H1 (cell line): Measurements from ENCODE around the gene GGA3. TPM values are rescaled to one million over a fixed set of nuclear protein-coding genes. Genes with fewer than 3 reads are reported as not detected.

ENCODE experiments used
- CTCF ChIA-PET: fragments of 300-600 bp; sonication (Branson Sonifier 250); formaldehyde crosslinking; loops from one replicate; lab custom pipeline; 2021; ENCODE audit not compliant: partially characterized antibody; lab: Charles Lee
- POLR2A ChIA-PET: fragments of 300-600 bp; sonication (Branson Sonifier 250); formaldehyde crosslinking; loops from one replicate; lab custom pipeline; 2021; ENCODE audit warnings: inconsistent platforms; ENCODE audit not compliant: partially characterized antibody; lab: Charles Lee
- DNase-seq, 2 experiments: peaks; one replicate each; pipeline versions ENCODE4 v3.0.0 to v3.0.0-alpha.2; 2010 to 2022; ENCODE audit warnings: low spot score in 2 of 2, low read depth in 1 of 2, mixed read lengths in 1 of 2
- FAIRE-seq: peaks from 2 replicates; lab custom pipeline; 2011; peaks lifted over from hg19 to GRCh38; lab: Jason Lieb, UNC
- H2AFZ ChIP-seq: 2 replicates; pipeline ENCODE4 v1.8.1; 2012; ENCODE audit warnings: low read length, inconsistent platforms
- H2AK5ac ChIP-seq: 2 replicates; pipeline ENCODE4 v1.6.1; 2013; ENCODE audit warnings: low read depth, low read length
- H2BK120ac ChIP-seq: replicated peaks from 2 replicates; pipeline ENCODE3; 2013; ENCODE audit warnings: low read depth, low read length, inconsistent platforms
- H2BK12ac ChIP-seq: 2 replicates; pipeline ENCODE4 v1.6.1; 2013; ENCODE audit warnings: low read depth, low read length
- H2BK15ac ChIP-seq: 2 replicates; pipeline ENCODE4 v1.6.1; 2013; ENCODE audit warnings: low read length
- H2BK20ac ChIP-seq: 2 replicates; pipeline ENCODE4 v1.6.1; 2013; ENCODE audit warnings: low read length
- H2BK5ac ChIP-seq: 2 replicates; pipeline ENCODE4 v1.6.1; 2013; ENCODE audit warnings: low read depth, low read length
- H3K14ac ChIP-seq: 2 replicates; pipeline ENCODE4 v1.6.1; 2013; ENCODE audit warnings: inconsistent platforms; ENCODE audit not compliant: insufficient read length
- H3K18ac ChIP-seq: 2 replicates; pipeline ENCODE4 v1.6.1; 2013; ENCODE audit warnings: low read length; ENCODE audit errors: extremely low read depth
- H3K23ac ChIP-seq: 2 replicates; pipeline ENCODE4 v1.6.1; 2013; ENCODE audit warnings: inconsistent platforms; ENCODE audit not compliant: insufficient read length
- H3K23me2 ChIP-seq: 2 replicates; pipeline ENCODE4 v1.6.1; 2013; ENCODE audit warnings: low read depth, low read length
- H3K27ac ChIP-seq: 2 replicates; pipeline ENCODE4 v1.6.1; 2011; ENCODE audit warnings: low read depth, low read length, inconsistent platforms
- H3K27me3 ChIP-seq, 4 experiments: replicated peaks in 1 of 4; 1 replicate in 1 of 4; 2 replicates in 3 of 4; pipeline versions ENCODE4 v1.6.1 to v1.8.1; 2011 to 2013; ENCODE audit warnings: low read length in 3 of 4, mild to moderate bottlenecking in 3 of 4, inconsistent platforms in 2 of 4, mixed read lengths in 2 of 4, moderate library complexity in 1 of 4; ENCODE audit not compliant: control insufficient read depth in 3 of 4, insufficient read depth in 3 of 4; ENCODE audit errors: extremely low read depth in 1 of 4
- H3K36me3 ChIP-seq, 4 experiments: 2 replicates each; pipeline versions ENCODE4 v1.6.1 to v1.8.1; 2011 to 2013; ENCODE audit warnings: mild to moderate bottlenecking in 4 of 4, low read length in 3 of 4, moderate library complexity in 2 of 4, control low read depth in 1 of 4, inconsistent platforms in 1 of 4; ENCODE audit not compliant: insufficient read depth in 4 of 4, control insufficient read depth in 2 of 4
- H3K4ac ChIP-seq: replicated peaks from 2 replicates; pipeline ENCODE3; 2013; ENCODE audit warnings: low read length, low read depth, mixed read lengths, inconsistent platforms; ENCODE audit not compliant: insufficient read length
- H3K4me1 ChIP-seq, 4 experiments: replicated peaks in 1 of 4; 1 replicate in 1 of 4; 2 replicates in 3 of 4; pipeline versions ENCODE4 v1.6.1 to v1.8.1; 2011 to 2013; ENCODE audit warnings: low read length in 3 of 4, inconsistent platforms in 2 of 4, mixed read lengths in 1 of 4; ENCODE audit not compliant: insufficient read depth in 4 of 4, control insufficient read depth in 3 of 4
- H3K4me2 ChIP-seq, 2 experiments: 2 replicates each; pipeline versions ENCODE4 v1.6.1 to v1.8.1; 2011 to 2013; ENCODE audit warnings: low read depth in 2 of 2, low read length in 2 of 2, control low read depth in 1 of 2, inconsistent platforms in 1 of 2, mild to moderate bottlenecking in 1 of 2; ENCODE audit not compliant: insufficient read depth in 1 of 2
- H3K4me3 ChIP-seq, 4 experiments: fragments of 200-600, 300-600 bp in 1 of 4; sonication (generic), shearing (Covaris generic), sonication (Bioruptor Twin) in 1 of 4; 2 replicates each; pipeline versions ENCODE4 v1.5.1 to v1.8.1; 2011 to 2016; ENCODE audit warnings: low read length in 4 of 4, low read depth in 3 of 4, control low read depth in 2 of 4, inconsistent platforms in 2 of 4, mild to moderate bottlenecking in 2 of 4, mixed read lengths in 1 of 4, moderate library complexity in 1 of 4; ENCODE audit not compliant: insufficient read depth in 2 of 4; ENCODE audit errors: extremely low read depth in 1 of 4
- H3K56ac ChIP-seq: replicated peaks from 2 replicates; pipeline ENCODE3; 2013; ENCODE audit warnings: low read depth, mild to moderate bottlenecking, mixed read lengths, low read length, inconsistent platforms; ENCODE audit not compliant: insufficient read length
- H3K79me1 ChIP-seq: 2 replicates; pipeline ENCODE4 v1.6.1; 2013; ENCODE audit warnings: low read depth, low read length, control low read depth
- H3K79me2 ChIP-seq, 2 experiments: 2 replicates each; pipeline versions ENCODE4 v1.6.1 to v1.8.1; 2012 to 2013; ENCODE audit warnings: low read length in 2 of 2, mild to moderate bottlenecking in 2 of 2, inconsistent platforms in 1 of 2; ENCODE audit not compliant: insufficient read depth in 2 of 2, control insufficient read depth in 1 of 2
- H3K9ac ChIP-seq, 4 experiments: replicated peaks in 1 of 4; 1 replicate in 1 of 4; 2 replicates in 3 of 4; pipeline versions ENCODE4 v1.6.1 to v1.8.1; 2011 to 2013; ENCODE audit warnings: low read depth in 3 of 4, low read length in 3 of 4, control low read depth in 2 of 4, mild to moderate bottlenecking in 2 of 4, moderate library complexity in 2 of 4, inconsistent platforms in 1 of 4; ENCODE audit errors: extremely low read depth in 1 of 4
- H3K9me3 ChIP-seq, 2 experiments: 2 replicates each; pipeline versions ENCODE4 v1.6.1 to v1.8.1; 2012 to 2013; ENCODE audit warnings: mild to moderate bottlenecking in 2 of 2, moderate library complexity in 2 of 2, control low read depth in 1 of 2, inconsistent platforms in 1 of 2, low read depth in 1 of 2, low read length in 1 of 2, mixed read lengths in 1 of 2; ENCODE audit not compliant: insufficient read depth in 2 of 2
- H4K20me1 ChIP-seq, 2 experiments: replicated peaks in 1 of 2; 2 replicates each; pipeline versions ENCODE3 to v1.8.1; 2011 to 2013; ENCODE audit warnings: inconsistent platforms in 2 of 2, low read length in 2 of 2, mild to moderate bottlenecking in 1 of 2; ENCODE audit not compliant: insufficient read depth in 2 of 2, control insufficient read depth in 1 of 2
- H4K5ac ChIP-seq: 2 replicates; pipeline ENCODE4 v1.6.1; 2013; ENCODE audit warnings: low read length, low read depth, mixed read lengths, inconsistent platforms; ENCODE audit not compliant: insufficient read length
- H4K8ac ChIP-seq: 2 replicates; pipeline ENCODE4 v1.8.0; 2013; ENCODE audit warnings: mild to moderate bottlenecking, moderate library complexity, low read length, inconsistent platforms; ENCODE audit not compliant: insufficient read depth; ENCODE audit errors: extremely low read depth
- H4K91ac ChIP-seq: replicated peaks from 2 replicates; pipeline ENCODE3; 2013; ENCODE audit warnings: low read length, mixed read lengths, inconsistent platforms; ENCODE audit not compliant: insufficient read length
- CBX5 ChIP-seq: fragments of 300-800, 300-1000 bp; sonication (generic); IDR thresholded peaks from 2 replicates; pipeline ENCODE4 v1.7.1; 2016; ENCODE audit warnings: antibody characterized with exemption, low read length, low read depth
- FOSL1 ChIP-seq: IDR thresholded peaks from 2 replicates; pipeline ENCODE4 v1.6.1; 2011; ENCODE audit warnings: mild to moderate bottlenecking, low read depth, low read length, moderate library complexity; ENCODE audit not compliant: insufficient read depth
- JUN ChIP-seq: IDR thresholded peaks from 2 replicates; pipeline ENCODE4 v1.6.1; 2011; ENCODE audit warnings: low read depth, mild to moderate bottlenecking, improper control_type of control experiment, low read length
- KDM1A ChIP-seq: fragments of 200-600, 300-600 bp; sonication (generic); IDR thresholded peaks from 2 replicates; pipeline ENCODE4 v1.7.1; 2016; ENCODE audit warnings: mild to moderate bottlenecking, low read length, borderline replicate concordance
- SUZ12 ChIP-seq: fragments of 200-600 bp; sonication (generic); IDR thresholded peaks from 2 replicates; pipeline ENCODE4 v1.6.1; 2012; ENCODE audit warnings: mild to moderate bottlenecking, inconsistent platforms, low read length, moderate library complexity, mixed read lengths
- TAF1 ChIP-seq: IDR thresholded peaks from 2 replicates; pipeline ENCODE4 v1.6.1; 2011; ENCODE audit warnings: mild to moderate bottlenecking, low read depth, low read length
- ZNF274 ChIP-seq: IDR thresholded peaks from 2 replicates; pipeline ENCODE4 v1.7.0; 2012; ENCODE audit warnings: low read length, borderline replicate concordance; ENCODE audit errors: extremely low read depth
- WGBS, 2 experiments: shearing (Covaris generic) in 1 of 2; methylation state at CpG; one replicate each; pipeline versions ENCODE4 v1.1.6 to v1.1.7; 2013 to 2015; ENCODE audit warnings: low lambda C conversion rate in 2 of 2, mixed read lengths in 2 of 2, inconsistent platforms in 1 of 2, low coverage in 1 of 2, missing lambda C conversion rate in 1 of 2; ENCODE audit not compliant: insufficient replicate concordance in 2 of 2, insufficient coverage in 1 of 2, insufficient read length in 1 of 2; ENCODE audit errors: extremely low coverage in 1 of 2, missing lambda C conversion rate in 1 of 2; 5-methylcytosine and 5-hydroxymethylcytosine counted together
- polyA plus RNA-seq, 7 experiments: library from polyadenylated mRNA; depleted of rRNA in 3 of 7; stranded (reverse) in 5 of 7; unstranded in 2 of 7; fragments of >200 nt in 5 of 7; fragments of 200-250 nt in 2 of 7; gene quantifications; 1 replicate in 5 of 7; 2 replicates in 1 of 7; 4 replicates in 1 of 7; pipeline versions ENCODE4 v1.2.1 to v1.2.3, GENCODE V29; 2011 to 2013; ENCODE audit warnings: missing spikeins in 2 of 7, mixed read lengths in 2 of 7
- total RNA-seq: library from RNA; stranded (reverse); fragmentation: NEBNext Ultra II Directional; extraction: Animal tissue kit (Norgen Biotek cat#: 25700); gene quantifications from 2 replicates; pipeline ENCODE4 v1.2.1, GENCODE V29; 2021

Gene GGA3
- total and polyA plus RNA-seq, 2 of the 8 experiments (the other 6 are each of a cell fraction or from before 2014, with no cell fraction given), result 40.6 to 60.0 TPM

DNA sequence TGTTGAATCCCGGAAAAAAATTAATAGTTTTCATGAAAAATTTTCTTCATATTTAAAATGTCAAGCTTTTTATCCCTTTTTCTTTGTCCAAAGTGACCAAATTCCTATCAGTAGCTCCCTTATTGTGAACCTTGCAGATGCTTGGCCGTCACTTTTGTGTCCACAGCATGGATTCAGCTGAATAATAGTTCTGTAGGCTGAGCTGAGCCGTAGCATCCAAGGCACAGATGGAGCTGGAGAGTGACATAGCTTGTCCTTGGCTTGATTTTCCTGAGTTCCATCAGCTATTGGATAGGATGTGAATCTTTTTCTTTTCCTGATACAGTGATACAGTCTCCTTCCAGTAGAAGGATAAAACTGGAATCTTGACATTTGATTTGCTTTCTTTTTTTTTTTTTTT lies 52.3 kb downstream of the GGA3 start:
- Histone ChIP-seq H2BK5ac (no peak overlapping the region), H3K36me3 (peaks cover 16 to 43% (median 35%) of the 10 kb centered on the region in 4 experiments), H2BK15ac (no peak overlapping the region), H4K91ac (no peak overlapping the region), H3K23ac (no peak overlapping the region), H3K9ac (no peak overlapping the region), H3K9me3 (no peaks in the 10 kb centered on the region), H2BK120ac (no peak overlapping the region), H3K79me1 (no peaks in the 10 kb centered on the region), H4K20me1 (peaks cover 0 to 3% of the 10 kb centered on the region in 2 experiments), H3K23me2 (no peaks in the 10 kb centered on the region; the same call in 1 of the 2 replicates), H3K18ac (no peak overlapping the region), H3K4me1 (peaks cover 0 to 2% (median 0%) of the 10 kb centered on the region in 4 experiments; a peak in 2 of 7 replicates), H3K4me3 (no peak overlapping the region), H3K79me2 (peaks cover 6 to 38% of the 10 kb centered on the region in 2 experiments), H3K27ac (no peak overlapping the region), H3K56ac (no peak overlapping the region), H3K4me2 (no peak overlapping the region), H3K4ac (no peak overlapping the region), H2BK12ac (no peak overlapping the region), H2AFZ (no peak overlapping the region), H3K14ac (no peak overlapping the region), H3K27me3 (no peaks in the 10 kb centered on the region), H4K8ac (no peak overlapping the region), H2BK20ac (no peak overlapping the region), H4K5ac (no peak overlapping the region), H2AK5ac (no peak overlapping the region)
- TF ChIP-seq ZNF274 (no peak), TAF1 (no peak), JUN (no peak), SUZ12 (no peak), FOSL1 (no peak), CBX5 (no peak), KDM1A (no peak)
- ChIA-PET POLR2A (interaction anchor here (0.7 to 1.4 kb wide), 4 partner anchors 10 to 64 kb away, joined by 3 to 4 read pairs (median 4); no protein-coding TSS in a partner anchor), CTCF (interaction anchor here (0.6 to 2.5 kb wide), 3 partner anchors 29 to 699 kb away, joined by 3 to 8 read pairs (median 4); no protein-coding TSS in a partner anchor)
- no peak for FAIRE-seq
- WGBS, 2 experiments, result 85% methylated on average over 3 of the region's 3 CpGs; no CpG with 5 or more reads in 1 of the 2 experiments
- DNase-seq, result no peak
